MM.1S (cell line): ENCODE results near the gene PPP2R2D.

Experiments used
- DNase-seq: peaks from one replicate; pipeline ENCODE4 v3.0.0-alpha.2; 2015
- H2AFZ ChIP-seq: fragments of 300-600 bp; sonication (generic); 2 replicates; pipeline ENCODE4 v1.6.0; 2016; ENCODE audit warnings: antibody characterized with exemption, low read length
- H3F3A ChIP-seq: fragments of 300-600 bp; sonication (generic); 2 replicates; pipeline ENCODE4 v1.6.1; 2016; ENCODE audit warnings: mild to moderate bottlenecking, antibody characterized with exemption, low read length, moderate library complexity, mixed read lengths; ENCODE audit not compliant: insufficient read depth
- H3K27ac ChIP-seq: fragments of 300-600 bp; sonication (generic); 2 replicates; pipeline ENCODE4 v1.5.1; 2016; ENCODE audit warnings: mild to moderate bottlenecking, low read length
- H3K27me3 ChIP-seq: fragments of 300-600 bp; sonication (generic); replicated peaks from 2 replicates; pipeline ENCODE4 v1.6.0; 2016; ENCODE audit warnings: low read length; ENCODE audit not compliant: insufficient read depth
- H3K36me3 ChIP-seq: fragments of 300-600 bp; sonication (generic); replicated peaks from 2 replicates; pipeline ENCODE4 v1.6.1; 2016; ENCODE audit warnings: mild to moderate bottlenecking, low read length, mixed read lengths; ENCODE audit not compliant: insufficient read depth
- H3K4me1 ChIP-seq: fragments of 300-600 bp; sonication (generic); 2 replicates; pipeline ENCODE4 v1.6.1; 2016; ENCODE audit warnings: low read length, mixed read lengths
- H3K4me2 ChIP-seq: fragments of 300-600 bp; sonication (generic); 2 replicates; pipeline ENCODE4 v1.6.0; 2016; ENCODE audit warnings: low read depth, low read length
- H3K4me3 ChIP-seq: fragments of 300-600 bp; sonication (generic); 2 replicates; pipeline ENCODE4 v1.5.1; 2016; ENCODE audit warnings: low read length, mixed read lengths
- H3K79me2 ChIP-seq: fragments of 300-600 bp; sonication (generic); 2 replicates; pipeline ENCODE4 v1.6.1; 2016; ENCODE audit warnings: mixed run types, low read length, mixed read lengths
- H3K9ac ChIP-seq: fragments of 300-600 bp; sonication (generic); 2 replicates; pipeline ENCODE4 v1.6.1; 2016; ENCODE audit warnings: low read length, mixed read lengths
- H3K9me2 ChIP-seq: fragments of 300-600 bp; sonication (generic); replicated peaks from 2 replicates; pipeline ENCODE4 v1.6.1; 2016; ENCODE audit warnings: mild to moderate bottlenecking, low read length, mixed read lengths; ENCODE audit not compliant: insufficient read depth
- H3K9me3 ChIP-seq: fragments of 300-600 bp; sonication (generic); replicated peaks from 2 replicates; pipeline ENCODE4 v1.6.1; 2016; ENCODE audit warnings: mild to moderate bottlenecking, low read length, mixed read lengths; ENCODE audit not compliant: insufficient read depth
- H4K20me1 ChIP-seq: fragments of 300-600 bp; sonication (generic); 2 replicates; pipeline ENCODE4 v1.6.1; 2016; ENCODE audit warnings: mild to moderate bottlenecking, low read length, moderate library complexity, mixed read lengths; ENCODE audit not compliant: insufficient read depth
- EZH2 ChIP-seq: fragments of 300-600 bp; sonication (generic); optimal IDR thresholded peaks from 2 replicates; pipeline ENCODE3; 2017; ENCODE audit warnings: low read depth, mild to moderate bottlenecking, antibody characterized with exemption, low read length, mixed read lengths
- EZH2phosphoT487 ChIP-seq: fragments of 300-600 bp; sonication (generic); IDR thresholded peaks from 2 replicates; pipeline ENCODE4 v1.6.1; 2018; ENCODE audit warnings: antibody characterized with exemption, low read length
- TF ChIP-seq, protein P1 (sequence below): fragments of 300-600 bp; sonication (generic); IDR thresholded peaks from 2 replicates; pipeline ENCODE4 v1.5.1; 2016; ENCODE audit warnings: antibody characterized with exemption, low read length, mixed read lengths

The PPP2R2D gene

DNA sequence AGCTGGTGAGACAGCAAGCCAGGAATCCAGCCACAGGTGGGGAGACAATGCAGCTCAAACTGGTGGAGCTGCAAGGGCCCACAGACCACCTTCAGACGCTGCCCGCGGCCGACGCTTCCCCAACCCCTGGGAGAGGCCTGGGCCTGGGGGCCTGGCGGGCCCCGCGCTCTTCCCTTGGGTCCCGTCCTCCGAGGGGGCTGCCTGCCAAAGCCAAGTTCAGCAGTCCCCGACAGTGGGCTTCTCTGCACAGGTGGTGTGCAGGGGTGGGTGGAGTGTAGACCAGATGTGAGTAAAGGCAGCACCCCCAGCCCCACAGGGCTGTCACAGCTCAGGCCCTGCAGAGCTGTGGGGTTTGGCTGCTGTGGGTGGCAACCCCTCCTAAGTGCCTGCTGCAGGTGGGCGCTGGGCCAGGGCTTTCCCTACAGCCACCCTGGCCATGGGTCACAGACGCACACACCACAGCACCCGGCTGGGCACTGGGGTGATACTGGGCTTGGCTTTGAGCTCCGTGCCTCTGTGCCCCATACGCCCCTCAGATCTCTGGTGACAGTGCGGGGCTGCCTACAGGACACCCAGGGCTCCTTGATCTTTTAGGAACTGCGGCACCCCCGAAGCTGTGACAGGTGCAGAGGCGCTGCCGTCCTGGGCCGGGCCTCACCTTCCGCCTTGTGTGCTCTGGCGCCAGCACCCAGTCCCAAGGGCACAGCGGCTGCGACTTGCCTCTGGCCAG, 60.4 kb downstream of the PPP2R2D start:
- Histone ChIP-seq H3K4me3 (no peak overlapping the region), H2AFZ (no peak overlapping the region), H3K4me2 (no peak overlapping the region), H3K9me3 (no peaks in the 10 kb centered on the region), H3K36me3 (no peaks in the 10 kb centered on the region), H3K9me2 (no peaks in the 10 kb centered on the region), H4K20me1 (no peaks in the 10 kb centered on the region), H3K4me1 (no peaks in the 10 kb centered on the region), H3K9ac (no peak overlapping the region), H3K27ac (no peak overlapping the region), H3K79me2 (no peaks in the 10 kb centered on the region), H3K27me3 (no peaks in the 10 kb centered on the region), H3F3A (no peaks in the 10 kb centered on the region)
- DNase-seq = no peak
- TF ChIP-seq EZH2phosphoT487 (no peak), EZH2 (no peak)
- TF ChIP-seq, protein P1, sequence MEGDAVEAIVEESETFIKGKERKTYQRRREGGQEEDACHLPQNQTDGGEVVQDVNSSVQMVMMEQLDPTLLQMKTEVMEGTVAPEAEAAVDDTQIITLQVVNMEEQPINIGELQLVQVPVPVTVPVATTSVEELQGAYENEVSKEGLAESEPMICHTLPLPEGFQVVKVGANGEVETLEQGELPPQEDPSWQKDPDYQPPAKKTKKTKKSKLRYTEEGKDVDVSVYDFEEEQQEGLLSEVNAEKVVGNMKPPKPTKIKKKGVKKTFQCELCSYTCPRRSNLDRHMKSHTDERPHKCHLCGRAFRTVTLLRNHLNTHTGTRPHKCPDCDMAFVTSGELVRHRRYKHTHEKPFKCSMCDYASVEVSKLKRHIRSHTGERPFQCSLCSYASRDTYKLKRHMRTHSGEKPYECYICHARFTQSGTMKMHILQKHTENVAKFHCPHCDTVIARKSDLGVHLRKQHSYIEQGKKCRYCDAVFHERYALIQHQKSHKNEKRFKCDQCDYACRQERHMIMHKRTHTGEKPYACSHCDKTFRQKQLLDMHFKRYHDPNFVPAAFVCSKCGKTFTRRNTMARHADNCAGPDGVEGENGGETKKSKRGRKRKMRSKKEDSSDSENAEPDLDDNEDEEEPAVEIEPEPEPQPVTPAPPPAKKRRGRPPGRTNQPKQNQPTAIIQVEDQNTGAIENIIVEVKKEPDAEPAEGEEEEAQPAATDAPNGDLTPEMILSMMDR = no peak

DNA sequence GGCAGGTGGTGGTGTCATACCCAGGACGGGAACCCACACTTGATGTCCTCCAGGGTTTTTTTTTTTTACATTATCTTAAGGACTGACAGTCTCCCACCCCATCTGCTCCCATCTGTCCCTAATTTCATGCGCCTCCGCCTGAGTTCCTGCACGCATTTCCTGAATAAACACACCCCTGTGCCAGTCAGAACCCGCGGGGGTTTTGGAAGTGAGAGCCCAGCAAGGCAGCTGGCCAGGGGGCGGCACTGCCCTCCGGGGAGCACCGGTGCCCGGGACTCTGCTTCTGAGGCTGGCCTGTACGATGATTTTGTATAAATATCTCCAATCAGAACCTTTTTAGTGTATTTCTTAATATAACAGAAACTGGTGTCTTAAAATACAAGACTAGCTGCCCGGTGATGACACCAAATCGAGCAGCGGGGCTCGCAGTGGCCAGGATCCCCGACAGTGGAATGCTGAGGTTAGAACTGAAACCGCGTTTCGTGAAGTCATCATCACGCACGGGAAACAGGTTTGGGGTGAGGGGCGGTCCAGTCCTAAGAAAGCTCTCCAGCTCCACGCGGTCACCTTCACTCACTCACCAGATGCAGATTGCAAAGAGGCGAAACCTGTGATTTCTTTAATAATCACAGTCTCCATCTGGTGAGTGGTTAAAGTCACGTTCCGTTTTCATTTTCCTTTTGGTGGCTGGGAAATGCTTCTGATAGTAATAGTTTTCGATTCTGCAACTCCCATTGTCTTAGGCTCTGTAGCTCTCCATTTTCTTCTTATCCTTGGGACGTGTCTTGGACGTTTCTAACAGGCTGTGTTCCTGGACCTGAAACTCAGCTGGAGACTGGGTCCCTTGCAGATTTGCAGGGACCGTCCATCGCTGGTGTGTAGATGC, 61.2 kb downstream of the PPP2R2D start:
- no peaks in the 10 kb centered on the region for H4K20me1 ChIP-seq
- H3F3A ChIP-seq = no peaks in the 10 kb centered on the region
- TF ChIP-seq, protein P1 = no peak
- TF ChIP-seq EZH2 = no peak
- no peak for TF ChIP-seq EZH2phosphoT487
- no peaks in the 10 kb centered on the region for H3K79me2 ChIP-seq
- no peak for DNase-seq
- H3K9me2 ChIP-seq = no peaks in the 10 kb centered on the region
- no peak overlapping the region for H3K4me3 ChIP-seq
- no peaks in the 10 kb centered on the region for H3K36me3 ChIP-seq
- H3K9ac ChIP-seq = no peak overlapping the region
- no peaks in the 10 kb centered on the region for H3K4me1 ChIP-seq
- no peaks in the 10 kb centered on the region for H3K27me3 ChIP-seq
- no peak overlapping the region for H3K4me2 ChIP-seq
- H3K9me3 ChIP-seq = no peaks in the 10 kb centered on the region
- H2AFZ ChIP-seq = no peak overlapping the region
- no peak overlapping the region for H3K27ac ChIP-seq

DNA sequence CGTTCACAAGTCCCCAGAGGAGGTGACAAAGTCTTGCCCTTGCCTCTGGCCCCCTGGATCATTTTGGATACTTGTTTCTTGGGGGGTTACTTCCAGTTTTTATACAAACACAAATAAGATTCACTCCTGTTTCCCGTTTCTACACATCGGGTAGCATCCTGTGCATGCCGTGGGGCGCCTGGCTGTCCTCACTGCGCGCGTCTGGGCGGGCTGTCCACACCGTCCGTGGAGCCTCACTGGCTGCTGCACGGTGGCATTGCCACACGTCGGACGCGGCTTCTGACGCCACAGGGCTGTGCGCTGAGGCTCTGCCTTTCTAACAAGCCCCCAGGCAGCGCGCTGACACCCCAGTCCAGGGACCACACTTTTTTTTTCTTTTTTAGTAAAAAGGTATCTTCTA, 62.5 kb downstream of the PPP2R2D start:
- H3K9me2 ChIP-seq = no peaks in the 10 kb centered on the region
- H2AFZ ChIP-seq = no peak overlapping the region
- H3K9ac ChIP-seq = no peak overlapping the region
- no peaks in the 10 kb centered on the region for H3K9me3 ChIP-seq
- no peaks in the 10 kb centered on the region for H3F3A ChIP-seq
- TF ChIP-seq EZH2phosphoT487 (no peak), EZH2 (no peak)
- TF ChIP-seq, protein P1 = no peak
- no peak overlapping the region for H3K4me3 ChIP-seq
- H3K4me1 ChIP-seq = no peaks in the 10 kb centered on the region
- H3K4me2 ChIP-seq = no peak overlapping the region
- no peaks in the 10 kb centered on the region for H3K79me2 ChIP-seq
- no peaks in the 10 kb centered on the region for H3K27me3 ChIP-seq
- no peak for DNase-seq
- H4K20me1 ChIP-seq = no peaks in the 10 kb centered on the region
- H3K36me3 ChIP-seq = no peaks in the 10 kb centered on the region
- no peak overlapping the region for H3K27ac ChIP-seq
